H1 (cell line): Measurements from ENCODE around the gene FLT1. TPM values are rescaled to one million over a fixed set of nuclear protein-coding genes. Genes with fewer than 3 reads are reported as not detected.

Experiments used
- CTCF ChIA-PET: fragments of 300-600 bp; sonication (Branson Sonifier 250); formaldehyde crosslinking; loops from one replicate; lab custom pipeline; 2021; ENCODE audit not compliant: partially characterized antibody; lab: Charles Lee
- POLR2A ChIA-PET: fragments of 300-600 bp; sonication (Branson Sonifier 250); formaldehyde crosslinking; loops from one replicate; lab custom pipeline; 2021; ENCODE audit warnings: inconsistent platforms; ENCODE audit not compliant: partially characterized antibody; lab: Charles Lee
- DNase-seq, 2 experiments: peaks; one replicate each; pipeline versions ENCODE4 v3.0.0 to v3.0.0-alpha.2; 2010 to 2022; ENCODE audit warnings: low spot score in 2 of 2, low read depth in 1 of 2, mixed read lengths in 1 of 2
- FAIRE-seq: peaks from 2 replicates; lab custom pipeline; 2011; peaks lifted over from hg19 to GRCh38; lab: Jason Lieb, UNC
- H2AFZ ChIP-seq: 2 replicates; pipeline ENCODE4 v1.8.1; 2012; ENCODE audit warnings: low read length, inconsistent platforms
- H2AK5ac ChIP-seq: 2 replicates; pipeline ENCODE4 v1.6.1; 2013; ENCODE audit warnings: low read depth, low read length
- H2BK120ac ChIP-seq: replicated peaks from 2 replicates; pipeline ENCODE3; 2013; ENCODE audit warnings: low read depth, low read length, inconsistent platforms
- H2BK12ac ChIP-seq: 2 replicates; pipeline ENCODE4 v1.6.1; 2013; ENCODE audit warnings: low read depth, low read length
- H2BK15ac ChIP-seq: 2 replicates; pipeline ENCODE4 v1.6.1; 2013; ENCODE audit warnings: low read length
- H2BK20ac ChIP-seq: 2 replicates; pipeline ENCODE4 v1.6.1; 2013; ENCODE audit warnings: low read length
- H2BK5ac ChIP-seq: 2 replicates; pipeline ENCODE4 v1.6.1; 2013; ENCODE audit warnings: low read depth, low read length
- H3K14ac ChIP-seq: 2 replicates; pipeline ENCODE4 v1.6.1; 2013; ENCODE audit warnings: inconsistent platforms; ENCODE audit not compliant: insufficient read length
- H3K18ac ChIP-seq: 2 replicates; pipeline ENCODE4 v1.6.1; 2013; ENCODE audit warnings: low read length; ENCODE audit errors: extremely low read depth
- H3K23ac ChIP-seq: 2 replicates; pipeline ENCODE4 v1.6.1; 2013; ENCODE audit warnings: inconsistent platforms; ENCODE audit not compliant: insufficient read length
- H3K23me2 ChIP-seq: 2 replicates; pipeline ENCODE4 v1.6.1; 2013; ENCODE audit warnings: low read depth, low read length
- H3K27ac ChIP-seq: 2 replicates; pipeline ENCODE4 v1.6.1; 2011; ENCODE audit warnings: low read depth, low read length, inconsistent platforms
- H3K27me3 ChIP-seq, 4 experiments: replicated peaks in 1 of 4; 1 replicate in 1 of 4; 2 replicates in 3 of 4; pipeline versions ENCODE4 v1.6.1 to v1.8.1; 2011 to 2013; ENCODE audit warnings: low read length in 3 of 4, mild to moderate bottlenecking in 3 of 4, inconsistent platforms in 2 of 4, mixed read lengths in 2 of 4, moderate library complexity in 1 of 4; ENCODE audit not compliant: control insufficient read depth in 3 of 4, insufficient read depth in 3 of 4; ENCODE audit errors: extremely low read depth in 1 of 4
- H3K36me3 ChIP-seq, 4 experiments: 2 replicates each; pipeline versions ENCODE4 v1.6.1 to v1.8.1; 2011 to 2013; ENCODE audit warnings: mild to moderate bottlenecking in 4 of 4, low read length in 3 of 4, moderate library complexity in 2 of 4, control low read depth in 1 of 4, inconsistent platforms in 1 of 4; ENCODE audit not compliant: insufficient read depth in 4 of 4, control insufficient read depth in 2 of 4
- H3K4ac ChIP-seq: replicated peaks from 2 replicates; pipeline ENCODE3; 2013; ENCODE audit warnings: low read length, low read depth, mixed read lengths, inconsistent platforms; ENCODE audit not compliant: insufficient read length
- H3K4me1 ChIP-seq, 4 experiments: replicated peaks in 1 of 4; 1 replicate in 1 of 4; 2 replicates in 3 of 4; pipeline versions ENCODE4 v1.6.1 to v1.8.1; 2011 to 2013; ENCODE audit warnings: low read length in 3 of 4, inconsistent platforms in 2 of 4, mixed read lengths in 1 of 4; ENCODE audit not compliant: insufficient read depth in 4 of 4, control insufficient read depth in 3 of 4
- H3K4me2 ChIP-seq, 2 experiments: 2 replicates each; pipeline versions ENCODE4 v1.6.1 to v1.8.1; 2011 to 2013; ENCODE audit warnings: low read depth in 2 of 2, low read length in 2 of 2, control low read depth in 1 of 2, inconsistent platforms in 1 of 2, mild to moderate bottlenecking in 1 of 2; ENCODE audit not compliant: insufficient read depth in 1 of 2
- H3K4me3 ChIP-seq, 4 experiments: fragments of 200-600, 300-600 bp in 1 of 4; sonication (generic), shearing (Covaris generic), sonication (Bioruptor Twin) in 1 of 4; 2 replicates each; pipeline versions ENCODE4 v1.5.1 to v1.8.1; 2011 to 2016; ENCODE audit warnings: low read length in 4 of 4, low read depth in 3 of 4, control low read depth in 2 of 4, inconsistent platforms in 2 of 4, mild to moderate bottlenecking in 2 of 4, mixed read lengths in 1 of 4, moderate library complexity in 1 of 4; ENCODE audit not compliant: insufficient read depth in 2 of 4; ENCODE audit errors: extremely low read depth in 1 of 4
- H3K56ac ChIP-seq: replicated peaks from 2 replicates; pipeline ENCODE3; 2013; ENCODE audit warnings: low read depth, mild to moderate bottlenecking, mixed read lengths, low read length, inconsistent platforms; ENCODE audit not compliant: insufficient read length
- H3K79me1 ChIP-seq: 2 replicates; pipeline ENCODE4 v1.6.1; 2013; ENCODE audit warnings: low read depth, low read length, control low read depth
- H3K79me2 ChIP-seq, 2 experiments: 2 replicates each; pipeline versions ENCODE4 v1.6.1 to v1.8.1; 2012 to 2013; ENCODE audit warnings: low read length in 2 of 2, mild to moderate bottlenecking in 2 of 2, inconsistent platforms in 1 of 2; ENCODE audit not compliant: insufficient read depth in 2 of 2, control insufficient read depth in 1 of 2
- H3K9ac ChIP-seq, 4 experiments: replicated peaks in 1 of 4; 1 replicate in 1 of 4; 2 replicates in 3 of 4; pipeline versions ENCODE4 v1.6.1 to v1.8.1; 2011 to 2013; ENCODE audit warnings: low read depth in 3 of 4, low read length in 3 of 4, control low read depth in 2 of 4, mild to moderate bottlenecking in 2 of 4, moderate library complexity in 2 of 4, inconsistent platforms in 1 of 4; ENCODE audit errors: extremely low read depth in 1 of 4
- H3K9me3 ChIP-seq, 2 experiments: 2 replicates each; pipeline versions ENCODE4 v1.6.1 to v1.8.1; 2012 to 2013; ENCODE audit warnings: mild to moderate bottlenecking in 2 of 2, moderate library complexity in 2 of 2, control low read depth in 1 of 2, inconsistent platforms in 1 of 2, low read depth in 1 of 2, low read length in 1 of 2, mixed read lengths in 1 of 2; ENCODE audit not compliant: insufficient read depth in 2 of 2
- H4K20me1 ChIP-seq, 2 experiments: replicated peaks in 1 of 2; 2 replicates each; pipeline versions ENCODE3 to v1.8.1; 2011 to 2013; ENCODE audit warnings: inconsistent platforms in 2 of 2, low read length in 2 of 2, mild to moderate bottlenecking in 1 of 2; ENCODE audit not compliant: insufficient read depth in 2 of 2, control insufficient read depth in 1 of 2
- H4K5ac ChIP-seq: 2 replicates; pipeline ENCODE4 v1.6.1; 2013; ENCODE audit warnings: low read length, low read depth, mixed read lengths, inconsistent platforms; ENCODE audit not compliant: insufficient read length
- H4K8ac ChIP-seq: 2 replicates; pipeline ENCODE4 v1.8.0; 2013; ENCODE audit warnings: mild to moderate bottlenecking, moderate library complexity, low read length, inconsistent platforms; ENCODE audit not compliant: insufficient read depth; ENCODE audit errors: extremely low read depth
- H4K91ac ChIP-seq: replicated peaks from 2 replicates; pipeline ENCODE3; 2013; ENCODE audit warnings: low read length, mixed read lengths, inconsistent platforms; ENCODE audit not compliant: insufficient read length
- ASH2L ChIP-seq: fragments of 200-600, 300-600 bp; sonication (generic); IDR thresholded peaks from one replicate; pipeline ENCODE4 v1.7.1; 2017; ENCODE audit warnings: low read length
- BRCA1 ChIP-seq: IDR thresholded peaks from 2 replicates; pipeline ENCODE4 v1.6.1; 2012; ENCODE audit warnings: low read depth, low read length, improper control_type of control experiment
- CHD1 ChIP-seq: IDR thresholded peaks from 2 replicates; pipeline ENCODE4 v1.6.1; 2012; ENCODE audit warnings: low read depth, low read length, improper control_type of control experiment
- CTBP2 ChIP-seq: IDR thresholded peaks from 2 replicates; pipeline ENCODE4 v1.7.0; 2011; ENCODE audit warnings: borderline replicate concordance, mild to moderate bottlenecking, moderate library complexity, mixed read lengths, low read length; ENCODE audit not compliant: insufficient read depth, insufficient read length
- MAX ChIP-seq: IDR thresholded peaks from 2 replicates; pipeline ENCODE4 v1.6.1; 2012; ENCODE audit warnings: inconsistent platforms
- POLR2A ChIP-seq, 2 experiments: IDR thresholded peaks; 1 replicate in 1 of 2; 2 replicates in 1 of 2; pipeline ENCODE4 v1.6.1; 2011; ENCODE audit warnings: low read depth in 2 of 2, low read length in 2 of 2, mild to moderate bottlenecking in 2 of 2; ENCODE audit errors: control extremely low read depth in 1 of 2
- RFX5 ChIP-seq: IDR thresholded peaks from 2 replicates; pipeline ENCODE4 v1.6.1; 2011; ENCODE audit warnings: low read depth, low read length, improper control_type of control experiment, borderline replicate concordance
- RNF2 ChIP-seq: fragments of 200-900, 300-1000 bp; sonication (generic); IDR thresholded peaks from 2 replicates; pipeline ENCODE4 v1.7.1; 2016; ENCODE audit warnings: borderline replicate concordance, low read depth, mild to moderate bottlenecking, antibody characterized with exemption, low read length; ENCODE audit not compliant: poor library complexity, severe bottlenecking; ENCODE audit errors: missing control alignments
- RXRA ChIP-seq: IDR thresholded peaks from 2 replicates; pipeline ENCODE4 v1.6.1; 2011; ENCODE audit warnings: low read depth, mild to moderate bottlenecking, low read length, moderate library complexity; ENCODE audit not compliant: insufficient read depth
- WGBS, 2 experiments: shearing (Covaris generic) in 1 of 2; methylation state at CpG; one replicate each; pipeline versions ENCODE4 v1.1.6 to v1.1.7; 2013 to 2015; ENCODE audit warnings: low lambda C conversion rate in 2 of 2, mixed read lengths in 2 of 2, inconsistent platforms in 1 of 2, low coverage in 1 of 2, missing lambda C conversion rate in 1 of 2; ENCODE audit not compliant: insufficient replicate concordance in 2 of 2, insufficient coverage in 1 of 2, insufficient read length in 1 of 2; ENCODE audit errors: extremely low coverage in 1 of 2, missing lambda C conversion rate in 1 of 2; 5-methylcytosine and 5-hydroxymethylcytosine counted together
- polyA plus RNA-seq, 7 experiments: library from polyadenylated mRNA; depleted of rRNA in 3 of 7; stranded (reverse) in 5 of 7; unstranded in 2 of 7; fragments of >200 nt in 5 of 7; fragments of 200-250 nt in 2 of 7; gene quantifications; 1 replicate in 5 of 7; 2 replicates in 1 of 7; 4 replicates in 1 of 7; pipeline versions ENCODE4 v1.2.1 to v1.2.3, GENCODE V29; 2011 to 2013; ENCODE audit warnings: missing spikeins in 2 of 7, mixed read lengths in 2 of 7
- total RNA-seq: library from RNA; stranded (reverse); fragmentation: NEBNext Ultra II Directional; extraction: Animal tissue kit (Norgen Biotek cat#: 25700); gene quantifications from 2 replicates; pipeline ENCODE4 v1.2.1, GENCODE V29; 2021

Gene FLT1
- total and polyA plus RNA-seq, 2 of the 8 experiments (the other 6 are each of a cell fraction or from before 2014, with no cell fraction given): 19.7 to 90.2 TPM

- TF ChIP-seq CHD1: no peak
- TF ChIP-seq CTBP2: no peak
- no peak for TF ChIP-seq RFX5
- TF ChIP-seq RXRA: no peak
- no peak for TF ChIP-seq BRCA1
- TF ChIP-seq ASH2L: no peak
- TF ChIP-seq RNF2: no peak
- no peak for TF ChIP-seq POLR2A (IDR thresholded peaks at IDR 0.05; ENCODE audit: control extremely low read depth in 1 of 2, low read depth in 2 of 2, low read length in 2 of 2)
- no peak for TF ChIP-seq MAX
- Histone ChIP-seq H2AFZ (no peak overlapping the region), H2BK20ac (no peak overlapping the region), H3K4ac (no peak overlapping the region), H3K14ac (no peak overlapping the region), H4K91ac (no peak overlapping the region), H3K9me3 (no peaks in the 10 kb centered on the region), H3K18ac (no peak overlapping the region), H3K79me1 (no peaks in the 10 kb centered on the region), H2BK5ac (no peak overlapping the region), H4K20me1 (peaks cover 0 to 2% of the 10 kb centered on the region in 2 experiments), H3K79me2 (no peaks in the 10 kb centered on the region), H3K27ac (no peak overlapping the region), H2AK5ac (no peak overlapping the region), H3K23me2 (no peaks in the 10 kb centered on the region), H4K8ac (no peak overlapping the region), H3K56ac (no peak overlapping the region), H4K5ac (no peak overlapping the region), H2BK15ac (no peak overlapping the region), H3K9ac (no peak overlapping the region), H3K4me1 (0 out of 7 replicates have a peak, but pooled peaks cover 0 to 4% (median 0%) of the 10 kb centered on the region in 4 experiments), H2BK12ac (no peak overlapping the region), H3K27me3 (no peaks in the 10 kb centered on the region), H3K23ac (no peak overlapping the region), H3K36me3 (peaks cover 0 to 18% (median 0%) of the 10 kb centered on the region in 4 experiments; a peak in 5 of 8 replicates), H2BK120ac (no peak overlapping the region), H3K4me2 (no peak overlapping the region), H3K4me3 (no peak overlapping the region)
- CTCF ChIA-PET: no interaction called here
- DNase-seq (no peak), FAIRE-seq (no peak)
- 96% methylated on average over 7 of the region's 7 CpGs; no CpG with 5 or more reads in 1 of the 2 experiments for WGBS, 2 experiments
- POLR2A ChIA-PET: interaction anchor here (0.6 kb wide), 1 partner anchor 359 kb away, joined by 3 read pairs; no protein-coding TSS in a partner anchor
These were observed 176.4 kb downstream of the FLT1 start for GRCh38 chr13:28318496-28318895.
